OCI-LY7 (cell line): ENCODE data around the gene CTNNA2.

ENCODE experiments used
- CTCF ChIP-seq: fragments of 200-600 bp; sonication (generic); conservative IDR thresholded peaks from 2 replicates; pipeline ENCODE4 v1.5.1; 2014; ENCODE audit warnings: mild to moderate bottlenecking, antibody characterized with exemption, low read length, moderate library complexity, mixed read lengths
- EZH2phosphoT487 ChIP-seq: fragments of 200-600 bp; sonication (generic); IDR thresholded peaks from 2 replicates; pipeline ENCODE4 v1.6.1; 2018; ENCODE audit warnings: low read depth, borderline replicate concordance, mild to moderate bottlenecking, mixed run types, antibody characterized with exemption, low read length, moderate library complexity, mixed read lengths

DNA sequence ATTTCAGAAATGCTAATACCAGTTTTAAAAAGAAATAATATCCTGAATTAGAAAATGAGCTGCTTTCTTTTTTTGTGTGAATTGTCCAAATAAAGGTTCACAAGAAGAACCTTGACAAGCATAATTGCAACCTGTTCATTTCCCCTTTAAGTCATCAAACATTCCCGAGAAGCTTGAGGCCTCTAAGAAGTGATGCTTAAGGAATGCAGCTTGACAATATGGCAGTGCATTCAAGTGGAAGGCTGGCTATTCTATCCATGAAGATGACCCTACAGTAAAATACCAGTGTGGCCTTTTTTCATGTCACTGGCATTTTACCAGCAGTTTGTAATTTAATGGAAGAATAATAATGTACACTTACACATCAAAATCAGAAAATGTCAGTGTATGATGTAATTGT is 216.7 kb downstream of the CTNNA2 start:
- TF ChIP-seq CTCF (no peak), EZH2phosphoT487 (no peak)
